RWPE2 (cell line): ENCODE results near the gene TENT4B.

Experiments used
- ATAC-seq: fragments of 200-7000 bp; cut with Tn5 transposase; 3 replicates; pipeline ENCODE4 v1.9.1; 2021; ENCODE audit warnings: low read depth
- DNase-seq: peaks from one replicate; pipeline ENCODE4 v3.0.0-alpha.2; 2020; ENCODE audit warnings: low spot score
- H3K27ac ChIP-seq: fragments of 450-650 bp; 2 replicates; pipeline ENCODE4 v1.5.1; 2017; ENCODE audit warnings: mild to moderate bottlenecking; ENCODE audit not compliant: poor library complexity, severe bottlenecking
- H3K27me3 ChIP-seq: fragments of 250-450 bp; sonication (Bioruptor Pico); 2 replicates; pipeline ENCODE4 v1.5.1; 2021; ENCODE audit warnings: mild to moderate bottlenecking, moderate library complexity; ENCODE audit not compliant: insufficient read depth, poor library complexity, severe bottlenecking
- H3K36me3 ChIP-seq: fragments of 250-450 bp; sonication (Bioruptor Pico); 2 replicates; pipeline ENCODE4 v1.5.1; 2020; ENCODE audit warnings: low read depth, mild to moderate bottlenecking, moderate library complexity
- H3K4me1 ChIP-seq: fragments of 250-450 bp; sonication (Bioruptor Pico); 2 replicates; pipeline ENCODE4 v1.5.1; 2021; ENCODE audit warnings: mild to moderate bottlenecking, moderate library complexity; ENCODE audit not compliant: insufficient read depth, poor library complexity, severe bottlenecking
- H3K4me3 ChIP-seq: fragments of 250-450 bp; sonication (Bioruptor Pico); 2 replicates; pipeline ENCODE4 v1.5.1; 2021; ENCODE audit warnings: mild to moderate bottlenecking, moderate library complexity; ENCODE audit not compliant: severe bottlenecking
- H3K9me3 ChIP-seq: fragments of 250-450 bp; sonication (Bioruptor Pico); 2 replicates; pipeline ENCODE4 v1.5.1; 2021; ENCODE audit warnings: mild to moderate bottlenecking, moderate library complexity; ENCODE audit not compliant: severe bottlenecking
- CTCF ChIP-seq: fragments of 450-650 bp; IDR thresholded peaks from one replicate; pipeline ENCODE4 v1.5.1; 2017; ENCODE audit warnings: mild to moderate bottlenecking, moderate library complexity; ENCODE audit not compliant: poor library complexity, severe bottlenecking

TENT4B gene

GRCh38 chr16:50270510-50271147 is 117.5 kb downstream of the TENT4B start:
- Histone ChIP-seq H3K4me1 (peaks cover 12% of the 10 kb centered on the region), H3K9me3 (no peaks in the 10 kb centered on the region), H3K4me3 (no peak overlapping the region), H3K27me3 (no peaks in the 10 kb centered on the region), H3K27ac (no peak overlapping the region), H3K36me3 (no peaks in the 10 kb centered on the region)
- no peak for ATAC-seq
- peak; percentile 43 for DNase-seq
- no peak for TF ChIP-seq CTCF

GRCh38 chr16:50271148-50272041 is 118.3 kb downstream of the TENT4B start:
- no peak overlapping the region for H3K27ac ChIP-seq
- H3K4me1 ChIP-seq = peaks cover 7% of the 10 kb centered on the region
- no peaks in the 10 kb centered on the region for H3K27me3 ChIP-seq
- TF ChIP-seq CTCF = no peak
- H3K36me3 ChIP-seq = no peaks in the 10 kb centered on the region
- H3K9me3 ChIP-seq = no peaks in the 10 kb centered on the region
- ATAC-seq = no peak
- DNase-seq = peak; percentile 57
- no peak overlapping the region for H3K4me3 ChIP-seq

- no peak for TF ChIP-seq CTCF
- ATAC-seq = no peak
- H3K27ac ChIP-seq = no peak overlapping the region
- H3K36me3 ChIP-seq = no peaks in the 10 kb centered on the region
- no peak overlapping the region for H3K4me3 ChIP-seq
- no peaks in the 10 kb centered on the region for H3K4me1 ChIP-seq
- no peaks in the 10 kb centered on the region for H3K27me3 ChIP-seq
- no peaks in the 10 kb centered on the region for H3K9me3 ChIP-seq
- DNase-seq = peak; percentile 67
Measured at GRCh38 chr16:50272111-50272571, 119.0 kb downstream of the TENT4B start.

GRCh38 chr16:50272687-50273381 is 119.7 kb downstream of the TENT4B start:
- no peaks in the 10 kb centered on the region for H3K36me3 ChIP-seq
- no peaks in the 10 kb centered on the region for H3K4me1 ChIP-seq
- no peaks in the 10 kb centered on the region for H3K9me3 ChIP-seq
- no peak for TF ChIP-seq CTCF
- H3K4me3 ChIP-seq = no peak overlapping the region
- DNase-seq (peak; percentile 35), ATAC-seq (no peak)
- H3K27me3 ChIP-seq = no peaks in the 10 kb centered on the region
- no peak overlapping the region for H3K27ac ChIP-seq
